Mucosa of descending colon (tissue), 3 donors: ENCODE measurements around the gene EPN2. TPM values are rescaled to one million over a fixed set of nuclear protein-coding genes. Genes with fewer than 3 reads are reported as not detected.

ENCODE experiments used
- ATAC-seq: fragments of 200-7000 bp; cut with Tn5 transposase; one replicate; pipeline ENCODE4 v1.9.1; 2020; ENCODE audit warnings: mild to moderate bottlenecking, moderate library complexity
- DNase-seq, 3 donors: peaks; one replicate each; pipeline ENCODE4 v3.0.0-alpha.2; 2020
- H3K36me3 ChIP-seq: fragments of 200-600 bp; one replicate; pipeline ENCODE4 v1.8.0; 2021; ENCODE audit warnings: low read depth, mild to moderate bottlenecking
- H3K4me1 ChIP-seq: fragments of 200-600 bp; one replicate; pipeline ENCODE4 v1.8.0; 2021; ENCODE audit warnings: low read depth, mild to moderate bottlenecking
- H3K4me3 ChIP-seq: fragments of 200-600 bp; one replicate; pipeline ENCODE4 v1.8.0; 2021; ENCODE audit warnings: mild to moderate bottlenecking
- H3K9me3 ChIP-seq: fragments of 200-600 bp; one replicate; pipeline ENCODE4 v1.8.0; 2021; ENCODE audit warnings: mild to moderate bottlenecking
- CTCF ChIP-seq: fragments of 200-600 bp; IDR thresholded peaks from one replicate; pipeline ENCODE4 v1.8.0; 2022; ENCODE audit warnings: antibody characterized with exemption, mild to moderate bottlenecking
- intact Hi-C, 2 donors: fragments of 100-400 bp; cut with DNase I in 1 of 2; cut with micrococcal nuclease in 1 of 2; formaldehyde crosslinking; loops; one replicate each; pipeline versions ENCODE4 v1.11.0 to v1.11.1; 2022; cut with DNase I, micrococcal nuclease
- total RNA-seq, 3 donors: library from RNA; stranded (reverse); fragmentation: NEBNext Ultra II Directional in 2 of 3; extraction: Animal tissue kit (Norgen Biotek cat#: 25700) in 2 of 3; gene quantifications; one replicate each; pipeline versions ENCODE4 v1.2.1 to v1.2.4, GENCODE V29; 2021 to 2023
- donor health status: DM: no; HTN: no; CAD: no; lungs with moderate emphysema.
- donor health status: DM: no; HTN: no; CAD: no.
- donor health status: DM: no; HTN: yes; CAD: no.

Gene EPN2
- total RNA-seq, 3 donors from 2014 or later = 32.6 to 75.8 (median 45.0) TPM

GRCh38 chr17:19336938-19337711 is 100.0 kb downstream of the EPN2 start:
- H3K4me1 ChIP-seq = no peaks in the 10 kb centered on the region
- no peak overlapping the region for H3K4me3 ChIP-seq
- H3K9me3 ChIP-seq = no peaks in the 10 kb centered on the region
- H3K36me3 ChIP-seq = no peaks in the 10 kb centered on the region
- ATAC-seq (no peak), DNase-seq (no peak)
- no peak for TF ChIP-seq CTCF
- intact Hi-C loops = no loop called here

- no peak for ATAC-seq
- Histone ChIP-seq H3K4me1 (no peaks in the 10 kb centered on the region), H3K4me3 (no peak overlapping the region), H3K9me3 (no peaks in the 10 kb centered on the region), H3K36me3 (no peaks in the 10 kb centered on the region)
- DNase-seq = no peak
- TF ChIP-seq CTCF = no peak
- intact Hi-C loops = no loop called here
These were observed 100.5 kb downstream of the EPN2 start for GRCh38 chr17:19337712-19338023.

- no peak overlapping the region for H3K4me3 ChIP-seq
- no peaks in the 10 kb centered on the region for H3K36me3 ChIP-seq
These were observed 101.1 kb downstream of the EPN2 start for GRCh38 chr17:19338031-19338990.

GRCh38 chr17:19339341-19339815 is 102.2 kb downstream of the EPN2 start:
- intact Hi-C loops = no loop called here
- no peaks in the 10 kb centered on the region for H3K36me3 ChIP-seq
- H3K4me1 ChIP-seq = peaks cover 3% of the 10 kb centered on the region
- no peak for TF ChIP-seq CTCF
- ATAC-seq (no peak), DNase-seq (no peak)
- H3K4me3 ChIP-seq = no peak overlapping the region
- H3K9me3 ChIP-seq = no peaks in the 10 kb centered on the region

More at GRCh38 chr17:19338031-19338990, 101.1 kb downstream of the EPN2 start:
- peak; percentile 67 for TF ChIP-seq CTCF
- DNase-seq (peak in 2 of 3 donors; percentile 77 to 83), ATAC-seq (peak; percentile 84)
- Histone ChIP-seq H3K4me1 (no peaks in the 10 kb centered on the region), H3K9me3 (no peaks in the 10 kb centered on the region)
- intact Hi-C loops = no loop called here

GRCh38 chr17:19341211-19341631 is 104.1 kb downstream of the EPN2 start:
- DNase-seq (no peak), ATAC-seq (no peak)
- no peak overlapping the region for H3K4me3 ChIP-seq
- H3K4me1 ChIP-seq = peaks cover 5% of the 10 kb centered on the region
- no peak for TF ChIP-seq CTCF
- no peaks in the 10 kb centered on the region for H3K36me3 ChIP-seq
- no peaks in the 10 kb centered on the region for H3K9me3 ChIP-seq
- intact Hi-C loops = no loop called here
